Erythroblast (primary cell): ENCODE data around the gene TFAP2E.

Source experiments
- GATA1 ChIP-seq: IDR thresholded peaks from 2 replicates; pipeline ENCODE4 v1.6.1; 2011; ENCODE audit warnings: low read depth, mild to moderate bottlenecking, control low read depth, low read length, moderate library complexity
- POLR2A ChIP-seq: IDR thresholded peaks from 2 replicates; pipeline ENCODE4 v1.6.1; 2011; ENCODE audit warnings: mild to moderate bottlenecking, low read length

DNA sequence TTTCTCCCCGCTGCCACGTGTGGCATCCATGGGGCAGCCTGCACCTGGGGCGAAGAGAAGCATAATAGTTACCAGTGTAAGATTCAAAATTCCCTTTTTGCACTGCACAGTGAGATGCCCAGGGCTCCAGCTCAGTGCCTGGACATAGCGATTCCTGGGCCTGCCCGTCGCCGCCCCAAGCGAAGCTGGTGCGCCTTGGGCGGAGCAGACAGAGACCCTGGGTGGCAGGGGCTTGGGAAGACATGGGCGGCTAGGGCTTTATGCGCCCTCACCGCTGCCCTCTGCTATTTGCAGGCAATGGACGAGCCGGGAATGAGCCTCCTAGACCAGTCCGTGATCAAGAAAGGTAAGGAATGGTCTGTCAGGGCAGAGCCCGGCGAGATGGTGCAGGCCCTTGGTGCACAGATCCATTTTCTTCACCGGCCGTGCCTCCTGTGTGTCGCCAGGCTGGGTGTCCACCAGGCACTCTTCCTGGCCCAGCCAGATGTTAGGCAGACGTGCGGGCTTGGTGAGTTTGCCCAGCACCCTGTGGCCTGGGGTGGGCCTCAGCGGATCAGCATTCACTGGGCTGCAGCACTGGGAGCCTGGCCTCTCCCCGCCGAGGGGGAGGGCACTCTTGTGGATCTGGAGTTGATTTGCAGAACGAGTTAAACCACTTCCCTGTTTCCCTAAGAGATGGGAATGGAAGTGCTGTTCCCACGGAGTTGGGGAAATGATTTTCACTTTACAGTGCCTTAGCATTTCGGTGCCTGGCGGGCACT, 1.7 kb downstream of the TFAP2E start:
- TF ChIP-seq POLR2A (no peak), GATA1 (no peak)
